HG02981 (cell line): ENCODE data around the gene TRAF2.
A peak's percentile ranks its signal among the peaks of the same experiment; 100 is the strongest.
"Not testable (repeated sequence)": the region's sequence is repeated elsewhere in the genome, so short reads cannot be mapped to it uniquely, and the experiment has no call there.

ENCODE experiments used
- ATAC-seq: cut with Tn5 transposase; IDR thresholded peaks from one replicate; pipeline ENCODE4 v1.9.1; 2021; ENCODE audit warnings: mild to moderate bottlenecking, moderate library complexity; ENCODE audit not compliant: unreplicated experiment

Gene TRAF2

GRCh38 chr9:136881691-136882108, 4.6 kb upstream of the TRAF2 start:
- ATAC-seq = no peak

GRCh38 chr9:136882109-136882946, 4.0 kb upstream of the TRAF2 start:
- ATAC-seq = no peak

- ATAC-seq = not testable (repeated sequence)
Measured at GRCh38 chr9:136882947-136883283, 3.4 kb upstream of the TRAF2 start.

GRCh38 chr9:136883670-136884069, 2.6 kb upstream of the TRAF2 start:
- ATAC-seq = not testable (repeated sequence)

- no peak for ATAC-seq
Measured at GRCh38 chr9:136886610-136887597, 588 bp downstream of the TRAF2 start.

GRCh38 chr9:136888454-136888853, 2.1 kb downstream of the TRAF2 start:
- ATAC-seq = no peak

- ATAC-seq = no peak
Measured at GRCh38 chr9:136889858-136890257, 3.5 kb downstream of the TRAF2 start.

GRCh38 chr9:136890661-136891060, 4.3 kb downstream of the TRAF2 start:
- ATAC-seq = no peak

GRCh38 chr9:136896027-136896426, 9.7 kb downstream of the TRAF2 start:
- no peak for ATAC-seq

- ATAC-seq = no peak
Measured at GRCh38 chr9:136898483-136899100, 12.3 kb downstream of the TRAF2 start.

- no peak for ATAC-seq
Measured at GRCh38 chr9:136899196-136899595, 12.9 kb downstream of the TRAF2 start.

GRCh38 chr9:136900556-136900955, 14.2 kb downstream of the TRAF2 start:
- ATAC-seq = no peak

- ATAC-seq = no peak
Measured at GRCh38 chr9:136900988-136901515, 14.7 kb downstream of the TRAF2 start.

GRCh38 chr9:136901516-136902258, 15.4 kb downstream of the TRAF2 start:
- ATAC-seq = peak; percentile 33

- ATAC-seq = peak; percentile 63
Measured at GRCh38 chr9:136902259-136902821, 16.0 kb downstream of the TRAF2 start.

GRCh38 chr9:136903041-136903554, 16.8 kb downstream of the TRAF2 start:
- ATAC-seq = no peak

GRCh38 chr9:136906266-136906665, 19.9 kb downstream of the TRAF2 start:
- ATAC-seq = no peak

GRCh38 chr9:136907011-136907914, 20.9 kb downstream of the TRAF2 start:
- ATAC-seq = no peak
